ENCODE results near the gene SHMT2.
A peak's percentile ranks its signal among the peaks of the same experiment; 100 is the strongest.

SHMT2 gene

DNA sequence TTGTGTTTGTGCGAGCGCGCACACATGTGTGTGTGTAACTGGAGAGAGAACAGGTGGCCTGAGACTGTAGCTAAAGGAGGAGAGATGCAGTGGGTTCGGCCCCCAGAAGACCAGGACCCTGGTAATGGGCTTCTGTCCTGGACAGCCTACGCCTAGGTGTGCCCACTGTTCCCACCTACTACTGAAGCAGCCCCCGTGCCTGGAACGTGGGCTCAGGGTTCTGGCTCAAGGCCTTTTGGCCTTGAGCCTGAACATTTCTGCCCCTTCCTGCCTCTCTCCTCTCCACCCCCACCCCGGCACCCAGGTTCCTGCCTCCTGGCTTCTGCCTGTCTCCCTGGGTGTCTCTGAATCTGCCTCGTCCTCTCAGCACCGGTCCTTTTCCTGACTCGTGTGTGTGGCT lies 14.4 kb upstream of the SHMT2 start:
- no peak for ATAC-seq

DNA sequence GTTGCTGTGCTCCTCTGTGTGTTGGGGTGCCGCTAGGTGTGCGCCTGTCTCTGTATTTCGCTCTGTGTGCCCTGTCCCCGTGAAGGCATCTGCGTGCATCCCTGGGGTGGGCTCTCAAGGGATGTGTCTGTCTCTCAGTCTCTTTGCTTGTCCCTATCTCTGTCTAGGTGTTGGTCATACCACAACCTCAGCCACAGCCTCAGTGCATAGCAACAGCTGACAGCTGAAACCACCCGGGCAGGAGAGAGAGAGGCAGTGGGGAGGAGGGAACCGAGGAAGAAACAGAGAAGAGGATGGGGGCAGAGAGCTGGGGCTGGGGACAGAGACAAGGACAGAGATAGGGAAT lies 13.9 kb upstream of the SHMT2 start:
- ATAC-seq, result peak; percentile 47 to 56

DNA sequence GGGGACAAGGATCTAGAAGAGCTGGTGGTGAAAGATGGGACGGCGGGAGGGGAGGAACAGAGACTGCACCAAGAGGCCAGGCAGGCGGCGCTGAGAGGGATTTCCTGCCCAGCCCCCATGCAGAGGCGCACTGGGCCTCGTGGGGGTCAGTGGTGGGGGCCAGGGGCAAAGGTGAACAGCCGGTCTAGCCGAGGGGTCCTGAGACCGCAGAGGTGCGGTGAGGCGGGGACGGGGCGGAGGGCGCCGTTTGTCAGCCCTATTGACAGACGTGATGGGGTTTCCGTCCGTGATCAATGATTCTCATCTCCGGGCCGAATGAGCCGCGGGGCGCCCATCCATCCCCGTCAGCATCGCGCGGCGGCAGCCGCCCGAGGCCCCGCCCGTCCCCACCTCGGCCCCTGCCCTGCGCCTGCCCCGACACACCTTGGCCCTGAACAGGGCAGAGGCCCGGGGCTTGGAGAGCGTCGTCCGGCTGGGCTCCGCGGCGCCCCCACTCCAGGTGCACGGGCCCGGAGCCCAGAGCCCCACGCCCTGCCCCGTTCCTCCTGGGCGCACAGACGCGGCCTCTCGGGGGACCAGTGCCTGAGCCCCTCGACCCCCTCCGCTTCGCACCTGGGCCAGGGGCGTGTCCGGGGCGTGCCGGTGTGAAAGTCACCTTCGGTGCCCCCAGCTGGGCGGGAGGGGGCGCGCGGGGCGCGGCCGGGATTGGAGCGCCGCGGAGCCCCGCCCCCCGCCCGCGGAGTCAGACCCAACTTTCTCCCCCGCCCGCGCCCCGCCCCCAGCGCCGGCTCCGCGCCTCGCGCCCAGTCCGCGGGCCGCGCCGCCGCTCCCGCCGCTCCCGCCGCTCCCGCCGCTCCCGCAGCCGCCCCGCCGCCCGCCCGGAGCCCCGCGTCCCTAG lies 13.2 kb upstream of the SHMT2 start, which contains the start of gene NXPH4:
NXPH4 (plus strand) TSS at position 781 of the 898 bp plus-strand sequence. CDS start 176 bp downstream, outside the sequence.
- peak; percentile 10 to 14 for ATAC-seq

DNA sequence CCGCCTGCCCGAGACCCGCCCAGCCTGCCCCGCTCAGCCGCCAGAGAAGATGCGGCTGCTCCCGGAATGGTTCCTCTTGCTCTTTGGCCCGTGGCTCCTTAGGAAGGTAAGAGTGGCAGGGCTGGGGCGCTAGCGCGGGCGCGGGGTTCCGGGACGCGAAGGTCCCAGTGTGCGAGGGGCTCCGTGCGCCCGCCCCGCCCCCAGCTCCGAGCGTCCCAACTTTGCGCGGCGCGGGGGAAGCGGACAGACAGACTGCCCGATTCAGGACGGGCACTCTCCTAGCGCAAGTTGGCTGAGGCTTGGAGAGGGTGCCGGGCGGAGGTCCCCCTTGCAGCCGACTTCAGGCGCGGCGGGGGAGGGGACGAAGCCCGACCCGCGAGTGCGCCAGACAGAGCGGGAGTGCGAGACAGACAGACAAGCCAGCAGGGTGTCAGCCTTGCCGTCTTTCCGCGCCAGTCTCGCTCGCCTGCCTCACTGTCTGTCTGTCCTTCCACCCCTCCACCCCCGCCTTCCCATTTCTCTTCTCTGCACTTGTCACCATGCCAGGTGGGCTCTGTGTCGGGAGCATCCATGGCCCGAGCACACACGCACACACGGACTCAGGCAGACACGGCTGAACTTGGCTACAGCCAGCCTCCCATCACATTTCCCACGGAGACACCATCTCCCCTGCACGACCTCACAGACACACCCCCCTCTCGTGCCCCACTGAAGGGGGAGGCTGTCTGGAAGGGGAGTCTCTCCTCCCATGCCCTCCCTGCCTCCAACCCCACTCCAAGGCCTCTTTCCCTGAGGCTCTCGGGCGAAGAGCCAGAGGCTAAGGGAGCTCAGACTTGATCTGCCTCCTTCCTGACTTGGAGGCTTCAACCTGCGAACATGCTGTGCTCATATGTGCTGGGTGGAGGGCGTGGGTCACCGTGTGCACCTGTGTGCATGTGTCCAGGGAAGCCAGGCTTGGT lies 12.3 kb upstream of the SHMT2 start:
- no peak for ATAC-seq

DNA sequence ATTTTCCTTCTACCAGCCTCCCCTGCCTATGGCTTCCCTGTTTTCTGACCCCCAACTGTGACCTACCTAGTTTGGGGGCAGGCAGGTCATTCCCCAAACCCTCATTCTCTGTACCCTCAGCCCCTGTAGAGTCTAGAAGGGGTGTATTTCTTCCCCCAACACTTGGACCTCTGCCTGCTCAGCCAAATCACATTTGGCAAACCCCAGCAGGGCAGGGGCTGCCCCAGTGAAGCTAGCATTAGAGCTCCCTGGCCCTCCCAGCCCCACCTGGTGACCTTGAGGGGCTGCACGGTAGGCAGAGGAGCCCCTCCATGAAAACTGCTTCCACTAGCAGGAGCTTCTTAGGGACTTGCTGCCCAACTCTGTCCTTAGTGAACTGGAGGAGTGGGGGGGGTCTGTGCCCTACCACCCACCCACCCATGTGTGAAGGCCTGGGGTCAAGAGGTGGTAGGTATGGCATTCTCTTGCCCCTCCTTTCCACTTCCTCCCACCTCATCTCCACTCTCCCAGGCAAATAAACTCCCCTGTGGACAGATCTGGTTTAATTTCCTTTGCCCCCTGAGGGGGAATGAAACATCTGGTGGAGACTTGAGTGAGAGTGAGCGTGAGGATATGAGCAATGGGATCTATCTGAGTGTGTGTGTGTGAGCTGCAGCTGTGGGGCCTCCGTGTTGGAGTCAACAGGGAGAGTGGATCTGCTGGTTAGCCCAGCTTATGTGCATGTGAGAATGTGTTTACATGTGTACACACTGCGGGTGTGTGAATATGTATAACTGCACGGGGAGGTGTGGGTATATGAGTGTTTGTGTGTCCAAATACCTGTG lies 11.3 kb upstream of the SHMT2 start:
- no peak for ATAC-seq

DNA sequence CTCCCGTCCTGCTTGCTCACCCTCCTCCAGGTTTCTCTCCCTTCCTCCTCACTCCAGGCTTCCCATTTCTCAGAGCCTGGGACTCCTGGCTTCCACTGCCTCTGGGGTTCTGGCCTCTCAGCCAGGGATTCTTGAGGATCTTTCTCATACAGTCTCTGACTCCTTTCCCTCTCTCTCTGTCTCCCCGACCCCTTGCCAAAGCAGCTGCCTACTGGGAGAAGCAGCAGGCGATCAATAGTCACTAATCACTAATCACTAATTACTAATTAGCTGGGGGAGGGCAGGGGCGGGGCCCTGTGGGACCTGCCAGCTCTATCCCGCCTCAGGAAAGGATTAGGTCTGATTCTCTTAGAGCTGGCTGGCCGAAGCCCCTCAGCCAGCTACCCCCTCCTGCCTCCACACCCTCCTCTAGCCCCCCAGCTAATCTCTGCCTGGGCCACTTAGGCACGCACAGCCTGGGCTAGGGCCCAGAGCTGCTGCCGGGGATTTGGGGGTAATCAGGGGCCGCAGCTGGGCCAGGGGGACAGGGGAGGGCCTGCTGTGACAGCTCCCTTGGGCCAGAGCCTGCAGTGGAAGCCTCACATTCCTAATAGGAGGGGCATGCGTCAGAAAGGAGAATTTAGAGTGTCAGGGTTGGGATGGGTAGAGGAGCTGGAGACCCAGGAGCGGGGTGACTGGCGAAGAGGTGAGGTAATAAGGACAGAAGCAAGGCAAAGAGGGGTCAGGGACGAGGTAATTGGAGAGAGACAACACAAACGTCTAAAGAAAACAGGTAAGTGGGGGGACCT lies 10.1 kb upstream of the SHMT2 start:
- no peak for ATAC-seq

DNA sequence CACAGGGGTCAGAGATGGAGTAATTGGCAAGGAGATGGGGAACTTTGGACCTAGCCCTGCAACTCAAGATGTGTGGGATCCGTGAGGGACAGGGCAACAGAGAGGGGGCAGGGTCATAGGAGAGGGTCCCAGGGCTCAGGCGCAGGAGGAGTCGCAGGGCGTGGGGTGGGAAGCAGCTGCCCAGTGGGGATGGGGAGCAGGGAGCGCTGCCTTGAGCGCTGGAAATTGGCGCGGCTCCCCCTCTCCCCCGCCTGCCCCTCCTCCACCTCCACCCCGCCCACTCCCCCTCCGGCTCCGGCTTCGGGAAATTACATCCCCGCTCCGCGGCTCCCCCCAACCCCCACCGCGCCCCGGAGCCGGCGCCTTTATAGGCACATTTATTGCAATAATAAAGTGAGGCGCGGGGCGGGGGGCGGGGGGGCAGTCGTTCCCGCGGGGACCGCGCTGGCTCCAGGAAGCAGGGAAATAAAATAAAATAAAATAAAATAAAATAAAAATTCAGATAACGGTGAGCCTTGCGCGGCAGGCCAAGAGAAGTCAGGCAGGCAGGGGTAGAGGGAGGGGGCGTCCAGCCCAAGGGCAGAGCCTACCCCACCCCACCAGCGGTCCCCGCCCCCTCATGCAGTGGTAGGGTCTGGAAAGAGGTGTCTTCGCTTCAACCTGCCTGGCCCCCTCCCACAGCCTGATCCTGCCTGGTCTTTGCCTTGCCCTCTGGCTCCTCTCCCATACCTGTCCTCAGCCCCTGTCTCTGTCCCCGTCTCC lies 9.3 kb upstream of the SHMT2 start:
- ATAC-seq, result no peak

DNA sequence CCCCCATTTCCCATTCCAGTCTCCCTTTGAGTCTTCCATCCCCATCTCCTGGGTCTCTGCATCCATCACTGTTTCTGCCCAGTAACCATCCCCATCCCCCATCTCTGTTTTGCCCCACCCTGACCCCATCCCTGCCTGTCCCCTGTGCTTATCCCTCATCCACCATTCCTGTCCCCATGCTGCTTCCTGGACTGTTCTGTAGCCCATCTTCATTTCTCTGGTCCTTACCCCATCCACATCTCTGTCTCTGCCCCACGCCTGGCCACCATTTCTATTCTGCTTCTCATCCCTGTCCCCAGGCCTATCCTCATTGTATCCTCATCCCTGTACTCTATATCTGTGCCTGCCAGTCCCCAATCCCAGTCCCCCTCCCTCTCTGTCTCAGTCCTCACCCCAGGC lies 8.7 kb upstream of the SHMT2 start:
- ATAC-seq, result no peak

DNA sequence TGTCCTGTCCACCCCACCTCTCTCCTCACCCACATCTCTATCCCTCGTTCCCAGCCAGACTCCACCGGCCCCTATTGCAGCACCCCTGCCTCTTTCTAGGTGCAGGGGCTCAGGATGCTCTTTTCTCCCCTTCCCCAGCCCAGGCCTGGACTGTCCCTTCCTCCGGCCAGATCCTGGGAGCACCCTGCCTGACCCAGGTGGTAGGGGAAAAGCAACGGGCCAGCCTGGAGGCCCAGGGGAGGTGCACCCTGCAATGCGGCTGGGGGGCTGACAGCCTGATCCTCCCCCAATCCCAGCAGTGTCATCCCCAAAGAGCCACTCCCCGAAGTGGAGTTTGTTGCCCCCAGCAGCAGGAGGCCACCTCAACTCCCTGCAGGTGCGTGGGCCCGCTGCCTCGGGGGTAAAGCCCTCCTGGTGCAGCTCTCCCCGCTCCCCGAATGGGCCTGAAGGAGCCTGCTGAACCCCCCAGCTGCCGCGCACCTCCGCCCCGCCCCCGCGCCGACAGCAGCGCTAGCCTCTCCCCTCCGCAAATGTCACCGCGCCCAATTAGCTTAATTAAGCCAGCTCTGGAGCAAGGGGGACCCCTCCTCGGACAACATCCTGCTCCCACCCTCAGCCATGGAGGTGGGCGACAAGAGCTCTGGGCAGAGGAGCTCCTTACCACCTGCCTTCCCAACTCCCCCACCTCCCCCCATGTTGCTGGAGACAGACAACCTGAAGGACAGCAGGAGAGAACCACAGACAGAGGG lies 8.2 kb upstream of the SHMT2 start:
- ATAC-seq, result no peak

DNA sequence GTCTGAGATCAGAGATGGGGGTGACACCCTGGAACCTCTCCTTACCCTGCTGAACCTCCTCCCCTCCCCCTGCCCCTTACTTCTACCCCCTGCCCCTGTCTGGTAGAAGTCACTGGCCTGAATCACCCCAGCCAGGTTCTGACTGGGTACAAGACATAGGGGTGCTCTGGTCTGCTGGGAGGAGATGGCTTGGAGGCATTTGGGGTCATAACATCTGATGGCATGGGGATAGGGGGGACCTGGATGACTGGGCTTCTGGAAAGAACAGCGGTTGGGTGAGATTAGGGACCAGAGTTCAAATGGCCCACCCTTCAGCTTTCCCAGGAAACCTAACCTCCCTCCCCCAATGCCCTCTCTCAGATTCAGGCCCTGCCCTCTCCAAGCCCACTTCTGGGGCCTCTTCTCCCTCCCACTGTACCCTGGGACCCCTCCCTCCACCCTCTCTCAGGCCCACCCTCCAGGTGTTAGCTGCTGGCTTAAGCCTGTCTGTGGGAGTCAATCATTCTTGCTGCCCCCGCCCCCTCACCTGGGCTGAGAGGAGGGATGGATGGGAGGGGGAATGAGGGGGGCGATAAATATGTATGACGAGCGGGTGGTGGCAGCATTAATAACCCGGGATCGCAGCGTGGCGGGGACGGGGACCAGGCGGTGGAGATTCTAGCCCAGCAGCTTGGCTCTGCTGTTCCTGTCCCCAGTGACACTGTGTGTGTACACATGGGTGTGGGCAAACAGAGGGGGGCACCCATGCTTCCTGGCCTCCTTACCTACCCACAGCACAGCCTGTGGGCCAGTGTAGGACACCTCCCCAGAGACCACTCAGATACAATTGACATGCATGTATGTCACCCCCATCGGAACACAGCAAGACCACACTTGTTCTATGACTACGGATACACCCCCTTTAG lies 7.0 kb upstream of the SHMT2 start:
- ATAC-seq, result no peak

DNA sequence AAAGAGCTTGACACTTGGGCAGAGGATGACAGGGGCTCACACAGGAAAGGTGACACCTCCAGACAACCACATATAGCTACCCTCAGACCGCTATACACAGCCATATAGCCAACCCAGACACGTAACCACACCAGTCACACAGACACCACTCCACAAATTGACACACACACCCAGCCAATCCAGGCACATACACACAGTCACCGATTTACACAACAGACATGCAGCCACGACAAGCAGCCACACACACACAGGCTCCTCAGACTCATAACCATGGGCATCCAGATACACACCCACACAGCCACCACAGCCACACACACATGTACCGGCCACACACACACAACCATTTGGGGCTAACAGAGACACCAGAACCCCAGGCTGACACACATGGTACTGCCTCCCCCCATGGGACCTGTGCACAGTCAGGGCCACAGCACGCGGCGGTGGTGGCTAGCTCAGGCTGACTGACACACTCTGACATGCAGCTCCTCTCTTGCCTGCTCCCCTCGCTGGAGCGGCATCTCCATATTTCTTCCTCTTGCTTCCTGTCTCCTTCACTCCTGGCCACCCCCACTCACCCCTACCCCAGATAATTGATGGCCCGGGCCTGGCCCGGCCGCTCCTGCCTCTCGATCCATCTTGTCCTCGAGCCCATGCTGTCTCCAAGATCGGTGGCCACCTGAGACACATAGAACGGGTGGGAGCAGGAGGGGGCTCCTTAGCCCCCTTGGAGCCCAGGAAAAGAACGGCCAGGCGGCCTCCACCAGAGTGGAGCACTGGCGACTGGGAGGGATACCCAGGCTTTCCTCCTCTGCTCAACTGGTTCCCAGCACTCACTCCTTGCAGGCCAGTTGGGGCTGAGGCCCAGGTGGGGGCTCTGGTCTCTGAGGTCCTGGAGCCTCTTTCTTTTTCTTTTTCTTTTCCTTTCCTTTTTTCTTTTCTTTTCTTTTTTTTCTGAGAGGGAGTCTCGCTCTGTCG lies 6.0 kb upstream of the SHMT2 start:
- ATAC-seq, result peak in 1 of 2 donors; percentile 11

DNA sequence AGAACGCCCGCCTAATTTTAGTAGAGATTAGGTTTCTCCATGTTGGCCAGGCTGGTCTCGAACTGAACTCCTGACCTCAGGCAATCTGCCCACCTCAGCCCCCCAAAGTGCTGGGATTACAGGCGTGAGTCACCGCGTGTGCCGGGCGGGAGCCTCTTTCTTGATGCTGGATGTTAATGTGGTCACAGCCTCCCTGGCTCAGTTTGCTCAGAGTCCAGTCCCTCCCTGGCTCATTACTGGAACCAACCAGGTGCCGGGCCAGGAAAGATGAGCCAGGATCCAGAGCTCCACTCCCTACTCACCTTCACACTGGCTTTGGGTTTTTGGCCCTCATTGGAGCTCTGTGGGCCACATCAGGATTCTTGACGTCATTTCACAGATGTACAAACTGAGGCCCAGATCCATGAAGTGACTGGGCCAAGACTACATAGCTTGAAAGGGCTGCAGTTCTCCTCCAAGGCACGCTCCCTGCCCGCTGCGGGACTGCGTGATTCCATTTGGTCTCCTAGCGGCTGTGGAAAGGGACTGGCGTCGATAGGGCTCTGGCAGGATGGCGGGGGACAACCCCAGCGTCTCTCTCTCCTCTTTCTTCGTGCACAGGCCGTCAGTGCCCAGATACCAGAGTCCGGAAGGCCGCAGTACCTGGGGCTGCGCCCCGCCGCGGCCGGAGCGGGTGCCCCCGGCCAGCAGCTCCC lies 5.1 kb upstream of the SHMT2 start:
- no peak for ATAC-seq

DNA sequence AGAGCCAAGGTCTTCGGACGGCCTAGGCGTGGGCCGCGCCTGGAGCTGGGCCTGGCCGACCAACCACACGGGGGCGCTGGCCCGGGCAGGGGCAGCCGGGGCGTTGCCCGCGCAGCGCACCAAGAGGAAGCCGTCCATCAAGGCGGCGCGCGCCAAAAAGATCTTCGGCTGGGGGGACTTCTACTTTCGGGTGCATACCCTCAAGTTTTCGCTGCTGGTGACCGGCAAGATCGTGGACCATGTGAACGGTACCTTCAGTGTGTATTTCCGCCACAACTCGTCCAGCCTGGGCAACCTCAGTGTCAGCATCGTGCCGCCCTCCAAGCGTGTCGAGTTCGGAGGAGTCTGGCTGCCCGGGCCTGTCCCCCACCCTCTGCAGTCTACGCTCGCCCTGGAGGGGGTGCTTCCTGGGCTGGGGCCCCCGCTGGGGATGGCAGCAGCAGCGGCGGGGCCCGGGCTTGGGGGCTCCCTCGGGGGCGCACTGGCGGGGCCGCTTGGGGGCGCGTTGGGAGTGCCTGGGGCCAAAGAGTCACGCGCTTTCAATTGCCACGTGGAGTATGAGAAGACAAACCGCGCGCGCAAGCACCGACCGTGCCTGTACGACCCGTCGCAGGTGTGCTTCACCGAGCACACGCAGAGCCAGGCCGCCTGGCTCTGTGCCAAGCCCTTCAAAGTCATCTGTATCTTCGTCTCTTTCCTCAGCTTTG lies 4.4 kb upstream of the SHMT2 start:
- peak; percentile 55 to 57 for ATAC-seq

DNA sequence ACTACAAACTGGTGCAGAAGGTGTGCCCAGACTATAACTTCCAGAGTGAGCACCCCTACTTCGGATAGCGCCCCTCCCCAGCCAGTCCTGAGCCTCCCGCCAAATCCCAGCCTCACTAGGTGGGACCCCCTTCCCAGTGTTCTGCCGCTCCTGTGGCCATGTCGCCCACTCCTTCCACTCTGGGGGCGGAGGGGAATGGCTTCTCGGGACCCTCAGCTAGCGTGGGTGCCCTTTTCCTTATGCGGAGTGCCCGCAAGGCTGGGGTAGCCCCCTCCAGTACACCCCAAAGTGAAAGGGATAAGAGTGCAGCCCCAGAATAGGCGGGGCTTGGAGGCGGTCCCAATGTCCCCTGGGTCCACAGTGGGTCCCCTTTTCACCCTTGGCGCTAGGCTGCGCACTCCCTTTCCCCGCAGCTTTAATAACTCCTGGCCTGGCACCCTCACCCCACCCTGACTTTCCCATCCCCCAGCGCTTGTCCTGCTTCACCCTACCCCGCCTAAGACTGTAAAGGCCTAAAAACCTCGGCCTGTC lies 3.8 kb upstream of the SHMT2 start:
- ATAC-seq, result no peak

DNA sequence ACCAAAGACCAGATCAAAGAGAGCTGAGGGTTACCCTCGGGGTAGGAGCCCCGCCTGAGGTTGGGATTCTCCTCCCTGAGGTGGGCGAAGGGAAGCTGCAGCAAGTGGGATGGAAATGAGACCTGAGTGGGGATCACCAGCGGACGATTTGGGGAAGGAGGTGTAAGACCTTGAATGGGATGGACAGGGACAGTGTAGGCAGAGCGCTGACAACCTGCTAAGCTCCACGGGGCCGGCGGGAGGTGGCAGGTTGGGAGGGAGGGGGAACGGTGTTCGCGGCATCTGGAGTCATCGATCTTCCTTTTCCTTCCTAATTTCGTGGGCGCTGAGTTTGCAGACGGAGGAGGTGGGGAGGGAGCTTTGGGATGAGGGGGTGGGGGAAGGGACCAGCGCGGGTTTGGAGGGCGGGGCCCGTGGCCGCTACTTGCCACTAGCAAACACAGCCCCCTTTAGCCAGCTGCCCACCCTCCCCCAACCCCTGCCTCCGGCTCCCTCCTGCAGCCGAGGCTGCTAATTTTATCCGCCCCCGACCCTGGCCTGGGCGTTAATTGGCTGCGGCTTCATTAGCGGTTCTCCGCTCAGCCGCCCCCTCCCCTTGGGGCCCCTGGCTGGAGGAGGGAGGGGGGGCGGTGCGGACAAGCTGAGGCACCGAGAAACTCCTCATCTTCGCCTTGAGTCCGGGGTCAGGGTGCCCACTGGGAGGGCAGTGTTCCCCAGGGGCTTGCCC lies 2.8 kb upstream of the SHMT2 start:
- no peak for ATAC-seq
